Gastroesophageal sphincter (tissue), 4 donors: ENCODE data around the gene XYLT1. TPM values are rescaled to one million over a fixed set of nuclear protein-coding genes. Genes with fewer than 3 reads are reported as not detected.

Source experiments
- ATAC-seq: fragments of 150-250 bp; one replicate; pipeline ENCODE4 v1.9.1; 2016; ENCODE audit warnings: mild to moderate bottlenecking, moderate library complexity
- H3K27ac ChIP-seq, 4 donors: fragments of 200-600 bp; sonication (generic) in 3 of 4; 1 replicate in 3 of 4; 2 replicates in 1 of 4; pipeline ENCODE4 v1.5.1; 2016 to 2019
- H3K27me3 ChIP-seq: fragments of 200-600 bp; sonication (generic); one replicate; pipeline ENCODE4 v1.5.1; 2019
- H3K36me3 ChIP-seq, 2 donors: fragments of 200-600 bp; sonication (generic); one replicate each; pipeline ENCODE4 v1.5.1; 2019; ENCODE audit warnings: control low read depth in 1 of 2
- H3K4me1 ChIP-seq, 3 donors: fragments of 200-600 bp; sonication (generic); 1 replicate in 2 of 3; 2 replicates in 1 of 3; pipeline ENCODE4 v1.5.1; 2016 to 2019; ENCODE audit warnings: control low read depth in 2 of 3
- H3K4me3 ChIP-seq, 2 donors: fragments of 200-600 bp; sonication (generic); one replicate each; pipeline ENCODE4 v1.5.1; 2019; ENCODE audit warnings: mild to moderate bottlenecking in 1 of 2, moderate library complexity in 1 of 2
- H3K9me3 ChIP-seq, 3 donors: fragments of 200-600 bp; sonication (generic); one replicate each; pipeline ENCODE4 v1.5.1; 2017 to 2019; ENCODE audit warnings: control low read depth in 2 of 3
- EP300 ChIP-seq: sonication (generic); formaldehyde crosslinking; IDR thresholded peaks from one replicate; pipeline ENCODE4 v1.6.1; 2017; ENCODE audit warnings: antibody characterized with exemption, mild to moderate bottlenecking
- POLR2A ChIP-seq, 2 donors: fragments of 450-650 bp; IDR thresholded peaks; one replicate each; pipeline ENCODE4 v1.6.1; 2017; ENCODE audit warnings: antibody characterized with exemption in 2 of 2, mild to moderate bottlenecking in 2 of 2, moderate library complexity in 1 of 2
- POLR2AphosphoS5 ChIP-seq: sonication (generic); formaldehyde crosslinking; IDR thresholded peaks from one replicate; pipeline ENCODE4 v1.6.1; 2017; ENCODE audit warnings: antibody characterized with exemption
- WGBS, 2 donors: methylation state at CpG; one replicate each; pipeline ENCODE4 v1.1.5; 2018; ENCODE audit warnings: low coverage in 1 of 2; 5-methylcytosine and 5-hydroxymethylcytosine counted together
- total RNA-seq, 4 donors: library from RNA; depleted of rRNA; stranded (reverse); fragments of >200 nt; gene quantifications; one replicate each; pipeline ENCODE4 v1.1.0, GENCODE V29; 2016
- TF ChIP-seq, protein P1 (sequence below), 4 experiments: fragments of 200-600 bp in 2 of 4; fragments of 450-650 bp in 2 of 4; sonication (generic) in 1 of 4; IDR thresholded peaks; one replicate each; pipeline ENCODE4 v1.5.1; 2017 to 2019; ENCODE audit warnings: antibody characterized with exemption in 4 of 4, mild to moderate bottlenecking in 2 of 4, moderate library complexity in 2 of 4

Gene XYLT1
- total RNA-seq, 4 donors from 2014 or later, result 19.1 to 51.6 (median 23.7) TPM

DNA sequence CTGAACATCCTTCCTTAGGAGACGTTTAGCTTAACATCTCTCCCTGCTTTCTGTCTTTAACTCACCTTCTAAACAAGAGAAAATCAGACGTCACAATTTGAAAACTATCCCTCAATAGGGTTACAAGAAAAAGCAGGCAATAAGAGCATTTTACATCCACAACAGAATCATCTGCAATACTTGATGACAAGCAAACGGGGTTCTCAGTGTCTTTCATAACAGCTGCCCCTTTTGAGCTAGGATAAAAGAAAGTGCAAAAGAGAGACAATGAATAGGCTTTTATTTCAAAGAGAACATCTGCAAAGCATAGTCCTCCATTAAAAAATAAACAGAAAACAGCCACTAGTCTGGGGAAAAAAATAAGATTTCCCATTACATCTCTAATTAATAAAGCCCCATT, 13.2 kb downstream of the XYLT1 start:
- Histone ChIP-seq H3K4me1 (peaks cover 0 to 38% (median 7%) of the 10 kb centered on the region in 3 donors), H3K27ac (no peak overlapping the region), H3K27me3 (no peaks in the 10 kb centered on the region), H3K9me3 (no peaks in the 10 kb centered on the region), H3K4me3 (no peak overlapping the region), H3K36me3 (no peaks in the 10 kb centered on the region)
- no peak for ATAC-seq
- WGBS, 2 donors, result 53 to 70% methylated on average over 3 of the region's 3 CpGs
- no peak for TF ChIP-seq POLR2A (IDR thresholded peaks at IDR 0.05)
- no peak for TF ChIP-seq POLR2AphosphoS5
- TF ChIP-seq, protein P1, sequence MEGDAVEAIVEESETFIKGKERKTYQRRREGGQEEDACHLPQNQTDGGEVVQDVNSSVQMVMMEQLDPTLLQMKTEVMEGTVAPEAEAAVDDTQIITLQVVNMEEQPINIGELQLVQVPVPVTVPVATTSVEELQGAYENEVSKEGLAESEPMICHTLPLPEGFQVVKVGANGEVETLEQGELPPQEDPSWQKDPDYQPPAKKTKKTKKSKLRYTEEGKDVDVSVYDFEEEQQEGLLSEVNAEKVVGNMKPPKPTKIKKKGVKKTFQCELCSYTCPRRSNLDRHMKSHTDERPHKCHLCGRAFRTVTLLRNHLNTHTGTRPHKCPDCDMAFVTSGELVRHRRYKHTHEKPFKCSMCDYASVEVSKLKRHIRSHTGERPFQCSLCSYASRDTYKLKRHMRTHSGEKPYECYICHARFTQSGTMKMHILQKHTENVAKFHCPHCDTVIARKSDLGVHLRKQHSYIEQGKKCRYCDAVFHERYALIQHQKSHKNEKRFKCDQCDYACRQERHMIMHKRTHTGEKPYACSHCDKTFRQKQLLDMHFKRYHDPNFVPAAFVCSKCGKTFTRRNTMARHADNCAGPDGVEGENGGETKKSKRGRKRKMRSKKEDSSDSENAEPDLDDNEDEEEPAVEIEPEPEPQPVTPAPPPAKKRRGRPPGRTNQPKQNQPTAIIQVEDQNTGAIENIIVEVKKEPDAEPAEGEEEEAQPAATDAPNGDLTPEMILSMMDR (IDR thresholded peaks at IDR 0.05), result no peak
- no peak for TF ChIP-seq EP300

DNA sequence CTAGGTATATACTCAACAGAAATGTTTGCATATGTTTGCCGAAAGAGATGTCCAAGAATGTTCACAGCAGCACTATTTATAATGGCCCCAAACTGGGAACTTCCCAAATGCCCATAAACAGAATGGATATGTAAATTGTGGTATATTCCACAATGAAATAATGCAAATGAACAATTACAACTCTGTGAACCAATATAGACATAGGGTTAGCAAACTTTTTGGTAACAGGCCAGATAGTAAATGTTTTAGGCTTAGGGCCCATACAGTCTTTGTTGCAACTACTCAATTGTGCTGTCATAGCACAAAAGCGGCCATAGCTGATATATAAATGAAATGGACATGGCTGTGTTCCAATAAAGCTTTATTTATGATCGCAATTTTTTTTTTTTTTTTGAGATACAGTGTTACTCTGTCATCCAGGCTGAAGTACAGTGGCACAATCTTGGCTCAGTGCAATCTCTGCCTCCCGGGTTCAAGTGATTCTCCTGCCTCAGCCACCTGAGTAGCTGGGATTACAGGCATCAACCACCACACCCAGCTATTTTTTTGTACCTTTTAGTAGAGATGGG, 16.5 kb downstream of the XYLT1 start:
- Histone ChIP-seq H3K27me3 (no peaks in the 10 kb centered on the region), H3K4me1 (peaks cover 0 to 21% (median 2%) of the 10 kb centered on the region in 3 donors), H3K4me3 (no peak overlapping the region), H3K36me3 (no peaks in the 10 kb centered on the region), H3K9me3 (no peaks in the 10 kb centered on the region), H3K27ac (no peak overlapping the region)
- 54 to 83% methylated on average over 4 of the region's 4 CpGs for WGBS, 2 donors
- TF ChIP-seq EP300 (no peak), POLR2AphosphoS5 (no peak), POLR2A (IDR thresholded peaks at IDR 0.05) (no peak)
- TF ChIP-seq, protein P1 (IDR thresholded peaks at IDR 0.05), result no peak
- ATAC-seq, result no peak

- H3K27me3 ChIP-seq, result no peaks in the 10 kb centered on the region
- H3K9me3 ChIP-seq, result no peaks in the 10 kb centered on the region
- WGBS, 2 donors, result 58 to 67% methylated on average over 3 to 7 of the region's 8 CpGs
- no peak overlapping the region for H3K27ac ChIP-seq
- H3K4me1 ChIP-seq, result peaks cover 0 to 25% (median 5%) of the 10 kb centered on the region in 3 donors
- TF ChIP-seq EP300, result no peak
- no peak for TF ChIP-seq POLR2AphosphoS5
- TF ChIP-seq, protein P1 (IDR thresholded peaks at IDR 0.05), result no peak
- TF ChIP-seq POLR2A (IDR thresholded peaks at IDR 0.05), result no peak
- H3K36me3 ChIP-seq, result no peaks in the 10 kb centered on the region
- no peak overlapping the region for H3K4me3 ChIP-seq
- no peak for ATAC-seq
These were observed 17.3 kb downstream of the XYLT1 start for GRCh38 chr16:17453364-17454038.

DNA sequence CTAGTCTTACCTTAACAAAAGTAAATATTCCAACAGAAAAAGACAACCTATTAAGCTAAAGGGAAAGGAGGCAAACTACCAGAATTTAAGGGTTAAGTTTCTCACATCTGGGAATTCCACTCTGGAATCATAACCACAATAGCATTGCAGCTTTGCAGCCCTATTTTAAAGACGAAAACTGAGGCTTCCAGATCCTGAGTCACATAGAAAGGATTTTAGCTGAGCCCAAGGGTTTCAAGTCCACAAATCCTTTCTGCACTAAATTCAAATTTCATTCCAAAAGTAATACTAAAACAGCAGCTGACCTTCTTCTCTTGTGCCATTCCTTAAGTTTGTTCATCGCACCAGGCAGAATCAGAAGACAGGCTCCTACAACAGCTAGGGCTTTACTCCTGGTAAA, 17.8 kb downstream of the XYLT1 start:
- Histone ChIP-seq H3K9me3 (no peaks in the 10 kb centered on the region), H3K36me3 (no peaks in the 10 kb centered on the region), H3K27me3 (no peaks in the 10 kb centered on the region), H3K4me1 (peaks cover 0 to 31% (median 5%) of the 10 kb centered on the region in 3 donors), H3K4me3 (no peak overlapping the region), H3K27ac (no peak overlapping the region)
- no peak for TF ChIP-seq POLR2A (IDR thresholded peaks at IDR 0.05)
- TF ChIP-seq POLR2AphosphoS5, result no peak
- no peak for TF ChIP-seq EP300
- TF ChIP-seq, protein P1 (IDR thresholded peaks at IDR 0.05), result no peak
- no peak for ATAC-seq
- WGBS, 2 donors, result 40 to 88% methylated on average over 1 of the region's 2 CpGs

DNA sequence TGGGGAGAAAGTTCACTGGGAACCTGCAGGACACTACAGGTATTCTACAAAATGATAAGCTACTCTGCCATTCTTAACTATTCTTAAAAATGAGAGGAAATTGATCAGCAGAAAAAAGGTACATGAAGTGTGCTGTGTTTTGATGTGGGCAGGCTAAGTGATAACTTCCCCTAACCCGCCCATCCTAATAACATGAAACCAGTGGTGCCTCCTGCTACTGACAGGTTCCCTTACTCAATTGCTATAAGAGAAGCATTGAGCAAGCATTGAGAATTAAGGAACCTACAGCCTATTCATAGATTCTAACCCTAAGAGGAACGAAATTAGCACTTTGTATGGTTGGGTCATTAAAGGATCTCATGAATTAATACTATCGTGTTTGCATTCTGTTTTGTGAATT, 18.9 kb downstream of the XYLT1 start:
- no peak for ATAC-seq
- no peaks in the 10 kb centered on the region for H3K9me3 ChIP-seq
- H3K4me1 ChIP-seq, result peaks cover 0 to 42% (median 5%) of the 10 kb centered on the region in 3 donors
- H3K36me3 ChIP-seq, result no peaks in the 10 kb centered on the region
- TF ChIP-seq, protein P1 (IDR thresholded peaks at IDR 0.05), result no peak
- no peak for TF ChIP-seq POLR2AphosphoS5
- no peaks in the 10 kb centered on the region for H3K27me3 ChIP-seq
- H3K27ac ChIP-seq, result no peak overlapping the region
- H3K4me3 ChIP-seq, result no peak overlapping the region
- WGBS, 2 donors, result 84 to 94% methylated on average over 2 to 3 of the region's 3 CpGs
